HG02981 (cell line): ENCODE results near the gene CLIC4.
A peak's percentile ranks its signal among the peaks of the same experiment; 100 is the strongest.
"Not testable (repeated sequence)": the region's sequence is repeated elsewhere in the genome, so short reads cannot be mapped to it uniquely, and the experiment has no call there.

Experiments used
- ATAC-seq: cut with Tn5 transposase; IDR thresholded peaks from one replicate; pipeline ENCODE4 v1.9.1; 2021; ENCODE audit warnings: mild to moderate bottlenecking, moderate library complexity; ENCODE audit not compliant: unreplicated experiment

Gene CLIC4

DNA sequence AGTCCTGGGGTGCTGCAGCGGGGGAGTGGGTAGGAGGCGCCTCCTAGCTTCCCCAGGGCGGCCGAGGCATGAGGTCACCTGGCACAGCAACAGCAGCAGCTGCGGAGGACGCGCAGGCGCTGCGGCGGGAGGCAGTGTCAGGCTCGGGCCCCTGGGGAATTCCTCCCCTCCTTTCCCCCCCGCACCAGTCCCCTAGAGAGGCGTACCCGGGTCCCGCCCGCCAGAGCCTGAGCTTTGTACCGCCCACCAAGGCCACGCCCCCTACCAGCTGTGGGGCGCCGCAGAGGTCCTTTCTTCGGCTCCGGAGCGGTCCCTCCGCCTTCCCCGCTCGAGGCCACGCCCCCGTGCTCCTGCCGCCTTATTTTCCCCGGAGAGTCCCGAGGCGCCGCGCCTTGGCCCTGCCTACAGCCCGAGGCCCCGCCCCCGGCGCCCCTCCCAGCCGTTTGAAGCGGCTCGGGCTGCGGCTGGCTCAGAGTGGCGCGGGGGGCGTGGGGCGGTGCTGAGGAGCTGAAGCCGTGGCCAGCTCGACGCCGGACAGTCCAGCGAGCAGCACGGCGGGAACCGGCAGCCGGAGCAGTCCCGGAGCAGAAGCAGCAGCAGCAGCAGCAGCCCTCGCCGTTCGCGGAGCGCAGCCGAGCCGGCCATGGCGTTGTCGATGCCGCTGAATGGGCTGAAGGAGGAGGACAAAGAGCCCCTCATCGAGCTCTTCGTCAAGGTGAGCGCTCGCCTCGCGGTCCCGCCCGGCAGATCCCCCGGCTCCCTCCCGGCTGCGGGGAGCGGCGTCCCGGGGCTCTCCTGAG is at the start of gene CLIC4:
TSS of gene CLIC4 (plus strand) at position 537 of the 800 bp plus-strand sequence. CDS start at position 644, 107 bp downstream.
- ATAC-seq, result peak; percentile 60

DNA sequence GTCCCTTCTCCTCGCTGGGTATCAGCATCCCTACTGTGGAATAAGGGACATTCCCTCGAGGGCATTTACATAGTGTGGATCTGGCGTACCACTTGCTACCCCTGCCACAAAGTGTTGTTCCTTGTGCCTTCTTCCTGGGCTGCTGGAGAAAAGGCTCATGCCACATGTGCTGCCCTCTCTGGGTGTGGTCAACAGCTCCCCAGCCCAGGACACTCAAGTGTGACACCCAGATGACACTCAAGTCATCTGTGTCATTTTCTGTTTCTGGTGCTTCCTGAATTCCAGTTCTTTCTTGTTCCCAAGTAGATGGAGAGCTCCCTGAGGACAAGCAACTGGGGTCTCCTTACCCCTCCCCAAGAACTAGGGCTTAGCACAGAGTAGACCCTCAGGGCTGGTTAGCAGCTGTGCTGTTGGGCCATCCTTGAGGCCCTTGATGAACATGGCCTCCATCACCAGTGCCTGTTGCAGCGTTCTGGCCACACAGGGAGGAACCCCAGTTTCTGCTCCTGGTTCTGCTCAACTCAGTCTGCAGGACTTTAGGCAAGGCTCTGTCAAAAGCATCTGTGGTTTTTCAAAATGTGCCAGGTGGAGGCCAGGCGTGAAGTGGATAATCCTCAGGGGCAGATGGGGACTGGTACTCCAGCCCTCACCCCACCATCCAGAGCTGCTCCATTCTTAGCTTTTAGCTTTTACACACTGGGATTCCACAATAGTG is 49.0 kb upstream of the CLIC4 start:
- ATAC-seq, result no peak

DNA sequence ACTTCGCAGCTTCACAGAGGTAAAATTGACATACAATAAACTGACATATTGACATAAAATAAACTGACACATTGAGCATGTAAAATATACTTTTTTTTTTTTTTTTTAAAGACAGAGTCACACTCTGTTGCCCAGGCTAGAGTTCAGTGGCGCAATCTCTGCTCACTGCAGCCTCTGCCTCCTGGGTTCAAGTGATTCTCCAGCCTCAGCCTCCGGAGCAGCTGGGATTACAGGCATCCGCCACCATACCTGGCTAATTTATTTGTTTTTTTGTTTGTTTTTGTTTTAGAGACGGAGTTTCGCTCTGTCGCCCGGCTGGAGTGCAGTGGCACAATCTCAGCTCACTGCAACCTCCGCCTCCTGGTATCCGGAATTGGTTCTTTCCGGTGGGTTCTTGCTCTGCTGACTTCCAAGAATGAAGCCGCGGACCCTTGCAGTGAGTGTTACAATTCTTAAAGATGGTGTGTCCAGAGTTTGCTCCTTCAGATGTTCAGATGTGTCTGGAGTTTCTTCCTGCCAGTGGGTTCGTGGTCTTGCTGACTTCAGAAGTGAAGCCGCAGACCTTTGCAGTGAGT is 48.4 kb upstream of the CLIC4 start:
- no peak for ATAC-seq

DNA sequence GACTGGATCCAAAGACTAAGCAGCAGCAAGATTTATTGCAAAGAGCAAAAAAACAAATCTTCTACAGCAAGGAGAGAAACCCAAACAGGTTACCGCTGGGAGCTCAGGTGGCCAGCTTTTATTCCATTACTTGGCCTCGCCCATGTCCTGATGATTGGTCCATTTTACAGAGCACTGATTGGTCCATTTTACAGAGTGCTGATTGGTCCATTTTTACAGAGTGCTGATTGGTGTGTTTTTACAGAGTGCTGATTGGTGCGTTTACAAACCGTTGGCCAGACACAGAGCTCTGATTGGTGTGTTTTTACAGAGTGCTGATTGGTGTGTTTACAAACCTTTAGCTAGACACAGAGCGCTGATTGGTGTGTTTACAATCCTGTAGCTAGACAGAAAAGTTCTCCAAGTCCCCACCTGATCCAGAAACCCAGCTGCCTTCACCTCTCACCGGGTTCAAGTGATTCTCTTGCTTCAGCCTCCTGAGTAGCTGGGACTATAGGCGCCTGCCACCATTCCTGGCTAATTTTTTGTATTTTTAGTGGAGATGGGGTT is 47.7 kb upstream of the CLIC4 start:
- ATAC-seq, result not testable (repeated sequence)

DNA sequence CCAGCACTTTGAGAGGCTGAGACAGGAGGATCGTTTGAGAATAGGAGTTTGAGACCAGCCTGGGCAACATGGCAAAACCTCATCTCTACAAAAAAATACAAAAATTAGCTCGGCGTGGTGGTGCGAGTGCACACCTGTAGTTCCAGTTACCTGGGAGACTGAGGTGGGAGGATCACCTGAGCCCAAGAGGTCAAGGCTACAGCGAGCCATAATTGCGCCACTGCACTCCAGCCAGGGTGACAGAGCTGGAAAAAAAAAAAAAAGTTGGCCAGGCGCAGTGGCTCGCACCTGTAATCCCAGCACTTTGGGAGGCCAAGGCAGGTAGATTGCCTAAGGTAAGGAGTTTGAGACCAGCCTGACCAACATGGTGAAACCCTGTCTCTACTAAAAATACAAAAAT is 46.9 kb upstream of the CLIC4 start:
- ATAC-seq, result not testable (repeated sequence)

DNA sequence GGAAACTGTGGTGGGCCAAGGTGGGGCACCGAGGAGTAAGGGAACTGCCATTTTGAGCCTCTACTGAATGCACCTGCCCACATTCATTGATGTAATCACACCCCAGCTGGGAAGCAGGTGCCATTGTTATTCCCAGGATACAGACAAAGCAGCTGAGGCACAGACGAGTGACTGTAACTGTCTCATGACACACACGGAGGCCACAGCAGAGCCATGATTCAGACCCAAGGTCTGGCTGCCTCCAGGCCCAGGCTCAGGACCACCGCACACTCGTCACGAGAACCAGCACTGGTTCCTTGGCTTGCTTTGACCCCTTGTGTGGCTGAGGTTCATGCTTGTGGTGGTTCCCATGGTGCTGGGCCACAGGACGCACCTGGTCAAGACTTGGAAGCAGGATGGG is 45.6 kb upstream of the CLIC4 start:
- no peak for ATAC-seq

DNA sequence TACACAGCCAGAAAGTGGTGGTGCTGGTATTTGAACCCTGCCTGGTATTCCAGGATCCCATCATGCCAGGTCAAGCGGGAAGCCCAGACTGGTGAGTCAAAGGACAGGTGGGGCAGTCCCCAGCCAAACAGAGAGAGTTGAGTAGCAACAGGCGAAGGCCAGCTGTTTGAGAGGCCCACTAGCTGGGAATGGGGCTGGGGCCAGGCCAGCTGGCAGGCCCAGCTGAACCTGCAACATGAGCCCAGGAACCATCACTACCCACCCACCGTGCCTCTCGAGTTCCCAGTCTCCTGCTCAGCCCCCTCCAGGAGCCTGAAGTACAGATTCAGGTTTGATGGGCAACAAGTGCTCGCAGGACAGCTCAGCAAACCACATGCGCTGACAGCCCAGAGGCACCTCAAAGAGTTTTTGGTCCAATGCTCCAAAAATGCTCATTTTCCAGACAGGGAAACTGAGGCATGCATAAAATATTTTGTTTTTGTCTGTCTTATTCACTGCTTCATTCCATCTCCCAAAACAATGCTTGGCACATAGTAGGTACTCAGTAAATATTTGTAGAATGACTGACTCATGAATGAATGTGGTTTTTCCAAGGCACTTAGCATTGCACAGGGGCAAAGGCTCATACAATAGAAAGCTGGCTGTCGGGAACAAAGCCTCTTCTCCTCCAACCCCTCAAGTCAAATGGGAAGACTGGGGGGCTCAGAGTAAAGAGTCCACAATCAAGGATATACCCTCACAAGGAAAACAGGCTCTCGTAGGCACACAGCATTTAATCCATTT is 42.5 kb upstream of the CLIC4 start:
- no peak for ATAC-seq

DNA sequence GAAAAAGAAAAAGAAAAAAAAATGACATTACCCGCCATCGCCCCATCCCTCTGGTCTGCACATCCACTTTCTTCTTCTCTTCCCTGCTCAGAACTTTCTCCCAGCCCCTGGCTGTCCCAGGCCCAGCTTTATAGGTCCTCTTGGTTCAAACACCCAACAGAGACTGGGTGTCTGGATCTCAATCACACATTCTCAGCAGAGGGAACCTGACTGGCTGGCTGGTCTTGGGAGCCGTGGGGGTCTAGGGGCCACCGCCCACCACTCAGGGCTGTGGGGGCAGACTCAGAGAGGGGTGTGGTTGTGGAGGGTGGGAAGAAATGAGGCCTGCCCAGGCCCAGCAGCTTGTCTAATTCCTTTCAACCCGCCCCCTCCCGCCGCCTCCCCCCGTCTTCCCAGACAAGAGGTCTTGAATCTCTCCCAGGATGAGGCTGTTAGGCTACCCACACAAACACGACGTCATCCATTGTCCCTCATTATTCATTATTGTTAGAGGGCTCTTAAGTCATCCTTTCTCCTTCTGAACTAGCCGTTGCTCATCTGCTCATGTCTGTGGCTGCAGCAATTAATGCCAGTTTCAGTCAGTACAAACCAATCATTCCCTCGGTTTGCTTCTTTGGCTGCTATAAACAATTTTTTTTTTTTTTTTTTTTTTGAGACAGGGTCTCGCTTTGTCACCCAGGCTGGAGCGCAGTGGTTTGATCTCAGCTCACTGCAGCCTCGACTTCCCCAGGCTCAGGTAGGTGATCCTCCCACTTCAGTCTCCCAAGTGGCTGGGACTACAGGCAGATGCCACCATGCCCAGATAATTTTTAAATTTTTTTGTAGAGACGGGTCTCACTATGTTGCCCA is 40.6 kb upstream of the CLIC4 start:
- no peak for ATAC-seq

DNA sequence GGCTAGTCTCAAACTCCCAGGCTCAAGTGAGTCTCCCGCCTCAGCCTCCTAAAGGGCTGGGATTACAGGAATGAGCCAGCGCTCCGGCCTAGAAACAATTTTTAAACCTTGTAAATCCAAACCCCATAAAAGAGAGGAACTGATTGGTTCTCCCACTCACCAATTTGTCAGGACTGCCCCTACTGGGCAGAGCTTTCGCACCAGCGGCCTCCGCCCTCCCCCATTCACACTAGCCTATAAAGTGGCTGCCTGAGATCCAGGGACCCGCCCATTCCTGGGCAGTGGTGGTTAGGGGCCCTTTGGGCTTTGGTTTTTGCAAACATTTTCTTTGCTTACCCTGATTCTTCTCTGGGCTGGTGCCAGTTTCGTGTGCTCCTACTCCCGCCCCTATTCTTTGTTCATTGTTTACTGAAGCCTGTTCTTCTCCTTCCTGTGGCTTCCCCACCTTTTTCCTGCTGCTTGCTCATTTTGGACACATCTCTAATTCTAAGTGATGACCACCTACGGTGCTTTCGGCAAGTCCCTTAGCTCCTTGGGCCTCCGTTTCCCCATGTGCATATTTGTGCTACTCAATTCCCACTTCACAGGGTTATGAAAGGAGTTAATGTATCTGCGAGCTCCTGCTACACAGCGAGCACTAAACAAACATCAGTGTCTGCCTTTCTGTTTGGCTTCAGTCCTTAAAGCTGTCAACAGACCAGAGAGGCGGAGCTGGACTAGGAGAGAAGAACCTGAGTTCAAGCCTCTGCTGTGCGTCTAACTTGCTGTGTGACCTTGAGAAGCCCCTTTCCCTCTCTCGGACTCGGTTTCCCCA is 39.8 kb upstream of the CLIC4 start:
- ATAC-seq, result peak; percentile 83

DNA sequence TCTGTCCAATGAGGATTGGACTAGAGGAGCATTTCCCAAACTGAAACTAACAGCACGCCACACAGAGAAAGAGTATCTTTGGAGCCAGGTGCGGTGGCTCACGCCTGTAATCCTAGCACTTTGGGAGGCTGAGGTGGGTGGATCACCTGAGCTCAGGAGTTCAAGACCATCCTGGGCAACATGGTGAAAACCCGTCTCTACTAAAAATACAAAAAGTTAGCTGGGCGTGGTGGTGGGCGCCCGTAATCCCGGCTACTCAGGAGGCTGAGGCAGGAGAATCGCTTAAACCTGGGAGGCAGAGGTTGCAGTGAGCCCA is 39.2 kb upstream of the CLIC4 start:
- not testable (repeated sequence) for ATAC-seq

DNA sequence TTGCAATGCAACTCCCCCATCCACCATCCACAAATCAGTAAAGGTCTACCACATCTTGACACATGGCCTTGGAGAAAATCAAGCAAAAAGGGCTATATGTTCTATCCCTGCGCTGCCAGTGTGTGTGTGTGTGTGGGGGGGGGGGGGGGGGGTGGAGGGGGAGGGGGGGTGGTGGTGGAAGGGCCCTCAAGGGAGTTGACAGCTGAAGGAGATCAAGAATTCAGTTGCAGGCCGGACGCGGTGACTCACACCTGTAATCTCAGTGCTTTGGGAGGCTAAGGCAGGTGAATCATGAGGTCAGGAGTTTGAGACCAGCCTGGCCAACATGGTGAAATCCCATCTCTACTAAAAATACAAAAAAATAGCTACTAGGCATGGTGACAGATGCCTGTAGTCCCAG is 37.6 kb upstream of the CLIC4 start:
- ATAC-seq, result no peak

DNA sequence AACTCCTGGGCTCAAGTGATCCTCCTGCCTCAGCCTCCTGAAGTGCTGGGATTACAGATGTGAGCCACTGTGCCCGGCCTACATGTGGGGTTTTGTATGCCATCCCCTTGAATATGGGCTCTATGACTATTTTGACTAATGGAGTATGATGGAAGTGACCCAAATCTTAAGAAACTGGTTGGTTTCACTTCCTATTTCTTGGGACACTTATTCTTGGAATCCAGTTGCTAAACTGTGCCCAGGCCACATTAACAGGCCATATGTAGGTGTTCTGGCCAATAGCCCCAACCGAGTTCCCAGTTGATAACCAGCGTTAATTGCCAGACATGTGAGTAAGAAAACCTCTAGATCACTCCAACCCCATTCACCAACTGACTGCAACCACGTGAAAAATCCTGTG is 36.3 kb upstream of the CLIC4 start:
- no peak for ATAC-seq

DNA sequence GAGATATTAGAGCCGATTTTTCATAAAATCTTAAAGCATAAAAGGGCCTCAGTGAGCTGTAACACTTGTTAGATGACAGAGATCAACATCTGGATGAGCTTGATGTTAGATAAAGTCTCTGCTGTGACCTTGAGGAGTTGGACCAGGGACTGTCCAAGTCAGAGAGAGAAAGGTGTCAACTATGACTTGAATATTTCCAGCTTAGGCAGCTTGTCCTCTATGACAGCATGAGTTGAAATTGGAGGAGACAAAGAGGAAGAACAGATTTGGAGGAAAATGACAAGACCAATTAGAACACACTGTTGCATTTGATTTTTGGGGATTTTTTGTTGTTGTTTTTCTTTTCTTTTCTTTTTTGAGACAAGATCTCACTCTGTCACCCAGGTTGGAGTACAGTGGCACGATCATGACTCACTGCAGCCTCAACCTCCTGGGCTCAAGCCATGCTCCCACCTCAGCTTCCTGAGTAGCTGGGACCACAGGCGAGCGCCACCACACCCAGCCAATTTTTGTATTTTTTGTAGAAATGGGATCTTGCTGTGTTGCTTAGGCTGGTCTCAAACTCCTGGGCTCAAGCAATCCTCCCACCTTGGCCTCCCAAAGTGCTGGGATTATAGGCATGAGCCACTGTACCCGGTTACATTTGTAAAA is 35.3 kb upstream of the CLIC4 start:
- ATAC-seq, result no peak

DNA sequence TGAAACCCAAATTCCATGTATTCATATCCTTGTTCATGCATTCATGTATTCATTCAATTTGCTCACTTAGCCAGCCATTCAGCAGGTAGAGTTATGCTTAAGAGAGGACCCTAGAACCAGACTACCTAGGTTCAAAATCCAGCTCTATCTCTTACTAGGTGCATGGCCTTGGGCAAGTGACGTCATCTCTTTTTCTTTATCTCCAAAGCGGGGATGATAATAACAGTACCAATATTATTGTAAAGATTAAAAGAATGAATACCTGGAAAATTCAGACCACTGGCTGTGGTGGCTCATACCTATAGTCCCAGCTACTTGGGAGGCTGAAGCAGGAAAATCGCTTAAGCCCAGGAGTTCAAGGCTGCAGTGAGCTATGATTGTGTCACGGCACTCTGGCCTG is 33.9 kb upstream of the CLIC4 start:
- ATAC-seq, result no peak

DNA sequence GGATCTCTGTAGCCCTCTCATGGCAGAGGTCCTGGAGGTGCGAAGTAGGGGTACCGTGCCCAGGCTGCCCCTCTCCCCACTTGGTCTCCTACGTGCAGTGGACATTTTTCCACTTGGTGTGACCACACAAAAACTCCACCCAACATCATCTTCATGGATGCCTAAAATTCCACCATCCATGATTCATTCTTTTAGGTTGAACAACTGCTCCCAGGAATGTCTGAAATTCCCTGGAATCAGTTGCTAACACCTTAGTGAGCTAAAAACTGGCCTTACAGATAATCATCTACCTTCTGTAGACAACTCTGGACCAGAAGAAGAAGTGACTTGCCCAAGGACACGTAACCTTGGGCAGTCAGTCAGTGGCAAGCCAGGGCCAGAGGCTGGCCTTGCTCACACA is 32.1 kb upstream of the CLIC4 start:
- no peak for ATAC-seq

DNA sequence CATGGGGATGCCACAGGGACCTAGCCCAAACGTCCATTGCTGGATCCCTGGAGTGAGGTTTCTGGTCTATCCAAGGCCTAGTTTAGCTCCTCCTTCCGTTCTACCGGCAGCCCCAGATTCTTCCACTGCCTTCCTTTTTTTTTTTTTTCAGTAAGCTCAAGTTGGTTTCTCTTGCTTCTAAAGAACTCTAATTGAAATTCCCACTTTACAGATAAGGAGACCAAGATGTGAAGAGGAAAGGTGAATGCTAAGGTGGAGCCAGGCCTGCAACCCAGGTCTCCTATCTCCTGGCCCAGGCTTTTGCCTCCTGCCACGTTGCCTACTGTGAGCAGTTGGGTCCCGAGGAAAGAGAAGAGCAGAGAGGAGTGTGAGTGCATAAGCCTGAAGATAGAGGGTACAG is 31.5 kb upstream of the CLIC4 start:
- no peak for ATAC-seq

DNA sequence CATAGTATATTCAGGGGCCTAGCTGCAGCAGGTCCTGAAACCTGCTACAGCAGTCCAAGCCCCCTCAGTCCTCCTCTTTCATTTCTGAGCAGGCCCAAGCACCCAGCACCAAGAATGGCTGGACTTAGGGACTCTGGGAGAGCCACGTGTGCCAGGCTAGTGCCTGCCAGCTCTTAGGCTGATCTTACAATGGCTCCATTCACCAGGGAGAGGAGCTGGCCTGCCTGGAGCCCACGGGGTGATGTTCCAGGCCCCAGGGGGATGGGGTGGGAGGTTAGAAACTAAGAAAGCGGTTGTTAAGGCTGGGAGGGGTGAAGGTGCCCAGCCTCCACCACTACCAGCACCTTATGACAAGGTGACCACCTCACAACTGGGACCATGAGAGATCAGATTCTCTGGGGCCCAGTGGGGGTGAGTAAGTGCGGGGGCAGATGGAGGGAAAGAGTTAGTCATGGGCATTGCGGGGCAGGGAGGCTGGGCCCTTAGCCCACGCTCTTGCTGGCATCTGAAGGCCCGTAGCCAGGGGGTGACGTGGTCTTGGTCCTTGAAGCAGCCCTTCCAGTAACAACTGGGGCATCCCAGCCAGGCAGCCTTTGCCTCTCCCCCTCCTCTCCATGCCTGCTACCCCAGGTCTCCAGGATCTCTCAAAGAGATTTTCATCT is 30.3 kb upstream of the CLIC4 start:
- ATAC-seq, result no peak

DNA sequence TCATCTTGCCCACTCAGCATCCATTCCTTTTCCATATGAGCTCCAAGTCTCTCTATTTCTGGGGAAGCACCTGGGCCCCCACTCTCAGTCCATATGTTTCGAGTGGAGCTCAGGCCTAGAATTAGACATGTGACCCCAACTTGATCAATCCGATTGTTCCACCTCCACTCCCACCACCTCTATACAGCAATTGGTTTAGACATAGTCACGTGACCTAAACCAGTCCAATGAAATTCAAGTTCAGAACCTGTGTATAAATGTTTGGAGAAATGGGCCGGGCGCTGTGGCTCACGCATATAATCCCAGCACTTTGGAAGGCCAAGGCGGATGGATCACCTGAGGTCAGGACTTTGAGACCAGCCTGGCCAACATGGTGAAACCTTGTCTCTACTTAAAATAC is 29.6 kb upstream of the CLIC4 start:
- ATAC-seq, result no peak
